Ishikawa (cell line): ENCODE results near the gene SPRY4.

ENCODE experiments used
- EGR1 ChIP-seq: IDR thresholded peaks from 2 replicates; pipeline ENCODE4 v1.6.1; 2012
- EP300 ChIP-seq: IDR thresholded peaks from 2 replicates; pipeline ENCODE4 v1.6.1; 2012; ENCODE audit warnings: borderline replicate concordance
- MAX ChIP-seq: IDR thresholded peaks from 2 replicates; pipeline ENCODE4 v1.6.1; 2012
- RAD21 ChIP-seq: IDR thresholded peaks from 2 replicates; pipeline ENCODE4 v1.6.1; 2012; ENCODE audit warnings: low read depth
- REST ChIP-seq: IDR thresholded peaks from 2 replicates; pipeline ENCODE4 v1.6.1; 2012; ENCODE audit warnings: low read depth, mild to moderate bottlenecking
- TAF1 ChIP-seq: IDR thresholded peaks from 2 replicates; pipeline ENCODE4 v1.6.1; 2012; ENCODE audit warnings: low read depth, mild to moderate bottlenecking
- YY1 ChIP-seq: IDR thresholded peaks from 2 replicates; pipeline ENCODE4 v1.6.1; 2012; ENCODE audit warnings: low read depth

GRCh38 chr5:142343531-142343930, 18.7 kb upstream of the SPRY4 start:
- TF ChIP-seq REST, result no peak
- no peak for TF ChIP-seq TAF1
- no peak for TF ChIP-seq EGR1
- no peak for TF ChIP-seq MAX
- no peak for TF ChIP-seq RAD21
- no peak for TF ChIP-seq EP300
- TF ChIP-seq YY1, result no peak
